ENCODE results near the gene PPA2. TPM values are rescaled to one million over a fixed set of nuclear protein-coding genes. Genes with fewer than 3 reads are reported as not detected.

The PPA2 gene
- total RNA-seq, 1 donor from 2014 or later = 27.0 TPM

DNA sequence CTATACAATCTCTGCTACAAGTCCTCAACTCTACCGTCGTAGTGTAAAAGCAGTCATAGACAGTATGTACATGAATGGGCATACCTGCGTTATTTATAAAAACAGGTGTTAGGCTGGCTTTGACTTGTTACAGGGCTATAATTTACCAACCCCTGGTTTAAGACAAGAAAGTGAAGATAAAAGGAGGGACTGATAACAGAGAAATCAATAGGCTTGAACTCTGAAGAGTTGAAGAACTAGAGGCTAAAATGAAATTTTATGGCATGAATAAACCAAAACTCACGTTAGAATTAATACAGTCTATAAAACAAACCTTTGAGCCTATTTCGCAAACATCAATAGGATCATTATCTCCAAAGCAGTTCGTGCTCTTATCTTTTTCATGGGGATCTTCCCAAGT is 36.2 kb downstream of the PPA2 start:
- H3K4me3 Mint-ChIP-seq (ENCODE audit: unreplicated experiment) = no peak overlapping the region
- H3K27me3 Mint-ChIP-seq (ENCODE audit: unreplicated experiment) = no peaks in the 10 kb centered on the region
- no peak overlapping the region for H3K27ac Mint-ChIP-seq (ENCODE audit: unreplicated experiment)
- TF ChIP-seq, protein P1, sequence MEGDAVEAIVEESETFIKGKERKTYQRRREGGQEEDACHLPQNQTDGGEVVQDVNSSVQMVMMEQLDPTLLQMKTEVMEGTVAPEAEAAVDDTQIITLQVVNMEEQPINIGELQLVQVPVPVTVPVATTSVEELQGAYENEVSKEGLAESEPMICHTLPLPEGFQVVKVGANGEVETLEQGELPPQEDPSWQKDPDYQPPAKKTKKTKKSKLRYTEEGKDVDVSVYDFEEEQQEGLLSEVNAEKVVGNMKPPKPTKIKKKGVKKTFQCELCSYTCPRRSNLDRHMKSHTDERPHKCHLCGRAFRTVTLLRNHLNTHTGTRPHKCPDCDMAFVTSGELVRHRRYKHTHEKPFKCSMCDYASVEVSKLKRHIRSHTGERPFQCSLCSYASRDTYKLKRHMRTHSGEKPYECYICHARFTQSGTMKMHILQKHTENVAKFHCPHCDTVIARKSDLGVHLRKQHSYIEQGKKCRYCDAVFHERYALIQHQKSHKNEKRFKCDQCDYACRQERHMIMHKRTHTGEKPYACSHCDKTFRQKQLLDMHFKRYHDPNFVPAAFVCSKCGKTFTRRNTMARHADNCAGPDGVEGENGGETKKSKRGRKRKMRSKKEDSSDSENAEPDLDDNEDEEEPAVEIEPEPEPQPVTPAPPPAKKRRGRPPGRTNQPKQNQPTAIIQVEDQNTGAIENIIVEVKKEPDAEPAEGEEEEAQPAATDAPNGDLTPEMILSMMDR (IDR thresholded peaks at IDR 0.05; ENCODE audit: partially characterized antibody, unreplicated experiment) = no peak
- H3K9me3 Mint-ChIP-seq (ENCODE audit: unreplicated experiment) = no peaks in the 10 kb centered on the region
- peaks cover 12% of the 10 kb centered on the region for H3K36me3 Mint-ChIP-seq (ENCODE audit: unreplicated experiment)
- no peaks in the 10 kb centered on the region for H3K4me1 Mint-ChIP-seq (ENCODE audit: low read depth, unreplicated experiment)
- DNase-seq = no peak

DNA sequence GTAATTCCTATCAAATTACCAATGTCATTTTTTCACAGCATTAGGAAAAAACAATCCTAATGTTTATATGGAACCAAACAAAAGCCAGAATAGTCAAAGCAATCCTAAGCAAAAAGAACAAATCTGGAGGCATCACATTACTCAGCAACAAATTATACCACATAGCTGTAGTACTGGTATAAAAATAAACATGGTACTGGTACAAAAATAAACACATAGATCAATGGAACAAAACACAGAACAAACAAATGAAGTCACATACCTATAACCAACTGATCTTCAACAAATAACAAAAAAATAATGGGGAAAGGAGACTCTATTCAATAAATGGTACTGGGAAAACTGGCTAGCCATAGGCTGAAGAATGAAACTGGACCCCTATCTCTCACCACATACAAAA is 37.4 kb downstream of the PPA2 start:
- no peak overlapping the region for H3K27ac Mint-ChIP-seq (ENCODE audit: unreplicated experiment)
- no peak for DNase-seq
- no peaks in the 10 kb centered on the region for H3K27me3 Mint-ChIP-seq (ENCODE audit: unreplicated experiment)
- H3K36me3 Mint-ChIP-seq (ENCODE audit: unreplicated experiment) = peaks cover 12% of the 10 kb centered on the region
- no peak overlapping the region for H3K4me3 Mint-ChIP-seq (ENCODE audit: unreplicated experiment)
- TF ChIP-seq, protein P1 (IDR thresholded peaks at IDR 0.05; ENCODE audit: partially characterized antibody, unreplicated experiment) = no peak
- no peaks in the 10 kb centered on the region for H3K9me3 Mint-ChIP-seq (ENCODE audit: unreplicated experiment)
- no peaks in the 10 kb centered on the region for H3K4me1 Mint-ChIP-seq (ENCODE audit: low read depth, unreplicated experiment)

DNA sequence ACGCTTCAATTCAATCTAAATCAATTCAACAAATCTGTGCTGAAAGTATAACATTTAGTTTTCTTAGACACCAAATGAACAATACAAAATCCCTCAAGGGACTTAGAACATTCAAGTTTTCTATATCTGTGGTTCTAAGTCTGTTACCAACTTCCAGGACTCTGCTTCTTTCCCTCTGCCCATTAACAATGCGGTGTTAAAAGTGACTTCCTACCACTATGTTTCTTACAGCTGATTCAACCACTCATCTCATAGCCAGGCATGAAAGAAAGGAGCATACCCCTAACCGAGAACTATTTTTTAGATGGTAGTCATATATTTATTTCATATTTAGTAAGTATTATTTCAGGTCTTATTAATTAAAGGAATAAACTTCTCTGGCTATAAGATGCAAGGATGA is 38.9 kb downstream of the PPA2 start:
- H3K36me3 Mint-ChIP-seq (ENCODE audit: unreplicated experiment) = peaks cover 12% of the 10 kb centered on the region
- TF ChIP-seq, protein P1 (IDR thresholded peaks at IDR 0.05; ENCODE audit: partially characterized antibody, unreplicated experiment) = no peak
- H3K27ac Mint-ChIP-seq (ENCODE audit: unreplicated experiment) = no peak overlapping the region
- no peaks in the 10 kb centered on the region for H3K9me3 Mint-ChIP-seq (ENCODE audit: unreplicated experiment)
- H3K27me3 Mint-ChIP-seq (ENCODE audit: unreplicated experiment) = no peaks in the 10 kb centered on the region
- no peak for DNase-seq
- H3K4me1 Mint-ChIP-seq (ENCODE audit: low read depth, unreplicated experiment) = no peaks in the 10 kb centered on the region
- no peak overlapping the region for H3K4me3 Mint-ChIP-seq (ENCODE audit: unreplicated experiment)

DNA sequence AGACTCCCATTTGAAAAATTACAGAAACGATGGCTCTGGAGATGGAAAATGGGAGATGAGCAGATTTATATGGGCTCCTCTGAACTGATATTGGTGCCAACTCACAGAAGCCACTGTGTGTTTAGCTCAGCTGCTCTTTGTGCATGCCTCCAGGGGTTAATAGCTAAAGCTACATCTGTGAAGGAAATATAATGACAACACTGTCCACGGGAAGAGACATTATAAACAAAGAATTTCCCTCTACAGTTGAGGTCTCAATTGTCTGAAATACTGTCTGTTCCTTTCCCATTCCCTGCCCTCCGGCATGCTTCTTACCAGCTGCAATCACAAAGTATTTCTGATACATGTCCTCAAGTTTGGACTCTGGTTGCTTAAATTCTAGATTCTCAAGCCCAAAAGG is 40.4 kb downstream of the PPA2 start:
- H3K27me3 Mint-ChIP-seq (ENCODE audit: unreplicated experiment) = no peaks in the 10 kb centered on the region
- TF ChIP-seq, protein P1 (IDR thresholded peaks at IDR 0.05; ENCODE audit: partially characterized antibody, unreplicated experiment) = no peak

DNA sequence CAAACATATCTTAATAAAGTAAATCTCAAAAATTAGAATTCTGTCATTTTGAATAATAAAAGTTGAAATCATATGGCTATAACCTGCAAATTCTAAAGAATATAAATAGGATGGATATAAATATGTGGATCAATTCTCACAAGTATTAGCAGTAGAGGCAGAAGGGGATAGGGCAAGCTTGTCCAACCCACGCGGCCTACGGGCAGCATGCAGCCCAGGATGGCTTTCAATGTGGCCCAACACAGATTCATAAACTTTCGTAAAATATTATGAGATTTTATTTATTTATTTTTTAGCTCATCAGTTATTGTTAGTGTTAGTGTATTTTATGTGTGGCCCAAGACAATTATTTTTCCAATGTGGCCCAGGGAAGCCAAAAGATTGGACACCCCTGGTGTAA is 41.4 kb downstream of the PPA2 start:
- no peaks in the 10 kb centered on the region for H3K4me1 Mint-ChIP-seq (ENCODE audit: low read depth, unreplicated experiment)
- H3K36me3 Mint-ChIP-seq (ENCODE audit: unreplicated experiment) = peaks cover 12% of the 10 kb centered on the region
- TF ChIP-seq, protein P1 (IDR thresholded peaks at IDR 0.05; ENCODE audit: partially characterized antibody, unreplicated experiment) = no peak
- no peak for DNase-seq
- no peak overlapping the region for H3K27ac Mint-ChIP-seq (ENCODE audit: unreplicated experiment)
- H3K9me3 Mint-ChIP-seq (ENCODE audit: unreplicated experiment) = no peaks in the 10 kb centered on the region
- H3K4me3 Mint-ChIP-seq (ENCODE audit: unreplicated experiment) = no peak overlapping the region
- peaks cover 2% of the 10 kb centered on the region for H3K27me3 Mint-ChIP-seq (ENCODE audit: unreplicated experiment)

More for the DNA sequence above, 40.4 kb downstream of the PPA2 start:
- Mint-ChIP-seq H3K4me1 (ENCODE audit: low read depth, unreplicated experiment) (no peaks in the 10 kb centered on the region), H3K4me3 (ENCODE audit: unreplicated experiment) (no peak overlapping the region), H3K36me3 (ENCODE audit: unreplicated experiment) (peaks cover 12% of the 10 kb centered on the region), H3K27ac (ENCODE audit: unreplicated experiment) (no peak overlapping the region), H3K9me3 (ENCODE audit: unreplicated experiment) (no peaks in the 10 kb centered on the region)
- DNase-seq = no peak
